Calu3 (cell line): ENCODE results near the gene DYTN. TPM values are rescaled to one million over a fixed set of nuclear protein-coding genes. Genes with fewer than 3 reads are reported as not detected.

Experiments
- BruUV-seq: library from RNA; stranded (reverse); fragments of 400-500 nt; replicated peaks from 2 replicates; lab custom pipeline; 2021; lab: Mats Ljungman, UMichigan
- CTCF ChIA-PET: fragments of 300-600 bp; sonication (Branson Sonifier 250); formaldehyde crosslinking; loops from one replicate; lab custom pipeline; 2022; ENCODE audit warnings: antibody characterized with exemption; lab: Charles Lee
- DNase-seq: peaks from one replicate; pipeline ENCODE4 v3.0.0; 2022
- H3K27ac Mint-ChIP-seq: one replicate; pipeline ENCODE4 v1.8.0; 2022; ENCODE audit warnings: mixed read lengths; ENCODE audit not compliant: unreplicated experiment
- H3K27me3 Mint-ChIP-seq: one replicate; pipeline ENCODE4 v1.8.0; 2022; ENCODE audit warnings: mixed read lengths; ENCODE audit not compliant: unreplicated experiment
- H3K36me3 Mint-ChIP-seq: one replicate; pipeline ENCODE4 v1.8.0; 2022; ENCODE audit warnings: mild to moderate bottlenecking, moderate library complexity, mixed read lengths; ENCODE audit not compliant: insufficient read depth, unreplicated experiment
- H3K4me1 Mint-ChIP-seq: one replicate; pipeline ENCODE4 v1.8.0; 2022; ENCODE audit warnings: mild to moderate bottlenecking, low read depth, mixed read lengths; ENCODE audit not compliant: unreplicated experiment
- H3K4me3 Mint-ChIP-seq: one replicate; pipeline ENCODE4 v1.8.0; 2022; ENCODE audit warnings: mild to moderate bottlenecking, low read depth, moderate library complexity, mixed read lengths; ENCODE audit not compliant: unreplicated experiment
- H3K9me3 Mint-ChIP-seq: one replicate; pipeline ENCODE4 v1.8.0; 2022; ENCODE audit warnings: low read depth, mixed read lengths; ENCODE audit not compliant: unreplicated experiment
- CTCF ChIP-seq: fragments of 200-600 bp; IDR thresholded peaks from one replicate; pipeline ENCODE4 v1.8.0; 2022; ENCODE audit warnings: antibody characterized with exemption; ENCODE audit not compliant: unreplicated experiment
- intact Hi-C: fragments of 100-400 bp; cut with micrococcal nuclease; formaldehyde crosslinking; loops from one replicate; pipeline ENCODE4 v1.10.0; 2022; ENCODE audit not compliant: unreplicated experiment
- total RNA-seq: library from RNA; stranded (reverse); gene quantifications from 2 replicates; pipeline ENCODE4 v1.2.3, GENCODE V29; 2022

Gene DYTN
- total RNA-seq, 1 experiment from 2014 or later: not detected

GRCh38 chr2:206627632-206628031 lies 90.6 kb downstream of the DYTN start:
- TF ChIP-seq CTCF: no peak
- no TSS peak for BruUV-seq
- peaks cover 42% of the 10 kb centered on the region for H3K27me3 Mint-ChIP-seq

GRCh38 chr2:206626108-206626507 lies 92.1 kb downstream of the DYTN start:
- CTCF ChIA-PET: no interaction called here
- no peak overlapping the region for H3K27ac Mint-ChIP-seq

More at GRCh38 chr2:206627632-206628031, 90.6 kb downstream of the DYTN start:
- H3K27ac Mint-ChIP-seq: no peak overlapping the region
- H3K4me1 Mint-ChIP-seq: no peaks in the 10 kb centered on the region
- intact Hi-C loops: no loop called here
- no peak overlapping the region for H3K4me3 Mint-ChIP-seq
- DNase-seq: no peak
- CTCF ChIA-PET: no interaction called here
- no peaks in the 10 kb centered on the region for H3K36me3 Mint-ChIP-seq
- no peaks in the 10 kb centered on the region for H3K9me3 Mint-ChIP-seq

GRCh38 chr2:206619011-206619410 lies 99.2 kb downstream of the DYTN start:
- Mint-ChIP-seq H3K4me1 (peaks cover 20% of the 10 kb centered on the region), H3K9me3 (no peaks in the 10 kb centered on the region), H3K27me3 (no peaks in the 10 kb centered on the region), H3K27ac (no peak overlapping the region), H3K36me3 (no peaks in the 10 kb centered on the region), H3K4me3 (no peak overlapping the region)
- BruUV-seq: no TSS peak
- CTCF ChIA-PET: no interaction called here
- no peak for DNase-seq
- intact Hi-C loops: no loop called here
- TF ChIP-seq CTCF: no peak

More at GRCh38 chr2:206626108-206626507, 92.1 kb downstream of the DYTN start:
- no peak for TF ChIP-seq CTCF
- peaks cover 29% of the 10 kb centered on the region for H3K27me3 Mint-ChIP-seq
- H3K4me3 Mint-ChIP-seq: no peak overlapping the region
- no peaks in the 10 kb centered on the region for H3K9me3 Mint-ChIP-seq
- no peaks in the 10 kb centered on the region for H3K36me3 Mint-ChIP-seq
- DNase-seq: no peak
- H3K4me1 Mint-ChIP-seq: no peaks in the 10 kb centered on the region
- intact Hi-C loops: no loop called here
- BruUV-seq: no TSS peak

- peak; percentile 2 for DNase-seq
- CTCF ChIA-PET: no interaction called here
- H3K27ac Mint-ChIP-seq: no peak overlapping the region
- no TSS peak for BruUV-seq
- no peak overlapping the region for H3K4me3 Mint-ChIP-seq
- H3K27me3 Mint-ChIP-seq: no peaks in the 10 kb centered on the region
- intact Hi-C loops: no loop called here
- no peak for TF ChIP-seq CTCF
- no peaks in the 10 kb centered on the region for H3K9me3 Mint-ChIP-seq
- no peaks in the 10 kb centered on the region for H3K36me3 Mint-ChIP-seq
- H3K4me1 Mint-ChIP-seq: peaks cover 20% of the 10 kb centered on the region
Measured at GRCh38 chr2:206616151-206616550, 102.0 kb downstream of the DYTN start.
